MCF 10A (cell line): Measurements from ENCODE around the gene OR10P1. TPM values are rescaled to one million over a fixed set of nuclear protein-coding genes. Genes with fewer than 3 reads are reported as not detected.

Experiments used
- BruUV-seq: library from RNA; stranded (reverse); fragments of 400-500 nt; replicated peaks from 2 replicates; lab custom pipeline; 2021; lab: Mats Ljungman, UMichigan
- CTCF ChIA-PET: fragments of 300-600 bp; sonication (Branson Sonifier 250); formaldehyde crosslinking; extraction: SDS; loops from one replicate; lab custom pipeline; 2021; ENCODE audit warnings: antibody characterized with exemption, inconsistent platforms; lab: Yijun Ruan, JAX
- POLR2A ChIA-PET: fragments of 300-600, 350-650 bp; sonication (Branson Sonifier 250); formaldehyde crosslinking; extraction: SDS; loops from one replicate; lab custom pipeline; 2020; ENCODE audit warnings: antibody characterized with exemption, inconsistent platforms; lab: Yijun Ruan, JAX
- DNase-seq: peaks from one replicate; pipeline ENCODE4 v3.0.0-alpha.2; 2018; ENCODE audit not compliant: unreplicated experiment
- H3K27ac Mint-ChIP-seq: one replicate; pipeline ENCODE4 v1.8.0; 2022; ENCODE audit warnings: mild to moderate bottlenecking, low read depth, mixed read lengths; ENCODE audit not compliant: unreplicated experiment
- H3K27me3 Mint-ChIP-seq: one replicate; pipeline ENCODE4 v1.8.0; 2022; ENCODE audit warnings: mixed read lengths; ENCODE audit not compliant: insufficient read depth, unreplicated experiment
- H3K36me3 Mint-ChIP-seq: one replicate; pipeline ENCODE4 v1.8.0; 2022; ENCODE audit warnings: mild to moderate bottlenecking, moderate library complexity, mixed read lengths; ENCODE audit not compliant: insufficient read depth, unreplicated experiment
- H3K4me1 Mint-ChIP-seq: one replicate; pipeline ENCODE4 v1.8.0; 2022; ENCODE audit warnings: mixed read lengths; ENCODE audit not compliant: insufficient read depth, unreplicated experiment
- H3K4me3 Mint-ChIP-seq: one replicate; pipeline ENCODE4 v1.8.0; 2022; ENCODE audit warnings: mild to moderate bottlenecking, moderate library complexity, mixed read lengths; ENCODE audit not compliant: unreplicated experiment
- H3K9me3 Mint-ChIP-seq: one replicate; pipeline ENCODE4 v1.8.0; 2022; ENCODE audit warnings: mixed read lengths; ENCODE audit not compliant: unreplicated experiment
- CTCF ChIP-seq: fragments of 200-600 bp; IDR thresholded peaks from one replicate; pipeline ENCODE4 v1.8.0; 2022; ENCODE audit warnings: antibody characterized with exemption, mild to moderate bottlenecking; ENCODE audit not compliant: unreplicated experiment
- intact Hi-C: fragments of 100-400 bp; cut with micrococcal nuclease; formaldehyde crosslinking; loops from 2 replicates; pipeline ENCODE4 v1.14.1; 2022
- total RNA-seq: library from RNA; stranded (reverse); gene quantifications from 2 replicates; pipeline ENCODE4 v1.2.3, GENCODE V29; 2022

OR10P1 gene
- total RNA-seq, 1 experiment from 2014 or later: not detected

GRCh38 chr12:55682087-55682796 lies 45.5 kb downstream of the OR10P1 start:
- ChIA-PET POLR2A (interaction anchor here (0.7 kb wide), 1 partner anchor 34 kb away, joined by 3 read pairs; the partner anchor contains the start of gene BLOC1S1), CTCF (interaction anchor here (0.8 to 1.2 kb wide), 2 partner anchors 9 to 15 kb away, joined by 3 to 4 read pairs; no protein-coding TSS in a partner anchor)
- Mint-ChIP-seq H3K36me3 (no peaks in the 10 kb centered on the region), H3K4me3 (no peak overlapping the region), H3K27ac (no peak overlapping the region), H3K27me3 (peaks cover 25% of the 10 kb centered on the region), H3K4me1 (peaks cover 9% of the 10 kb centered on the region), H3K9me3 (no peaks in the 10 kb centered on the region)
- no peak for TF ChIP-seq CTCF
- no TSS peak for BruUV-seq
- intact Hi-C loops: no loop called here
- DNase-seq: no peak

DNA sequence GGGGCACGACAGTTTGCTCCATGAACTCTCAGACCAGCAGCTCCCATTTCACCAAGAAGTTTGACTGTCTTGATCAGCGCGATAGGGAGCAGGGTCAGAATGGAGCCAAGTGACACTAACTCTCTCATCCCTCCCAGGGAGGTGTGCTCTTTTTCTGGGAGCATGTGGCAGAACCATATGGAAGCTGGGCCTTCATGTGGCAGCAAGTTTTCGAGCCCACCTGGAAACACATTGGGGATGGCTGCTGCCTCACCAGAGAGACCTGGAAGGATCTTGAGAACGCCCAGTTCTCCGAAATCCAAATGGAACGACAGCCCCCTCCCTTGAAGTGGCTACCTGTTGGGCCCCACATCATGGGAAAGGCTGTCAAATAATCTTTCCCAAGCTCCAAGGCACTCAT lies 47.0 kb downstream of the OR10P1 start:
- H3K4me3 Mint-ChIP-seq: no peak overlapping the region
- DNase-seq: no peak
- H3K27me3 Mint-ChIP-seq: peaks cover 30% of the 10 kb centered on the region
- POLR2A ChIA-PET: no interaction called here
- H3K36me3 Mint-ChIP-seq: no peaks in the 10 kb centered on the region
- BruUV-seq: no TSS peak
- H3K9me3 Mint-ChIP-seq: no peaks in the 10 kb centered on the region
- intact Hi-C loops: no loop called here
- CTCF ChIA-PET: interaction anchor here (0.6 to 0.9 kb wide), 3 partner anchors 29 to 68 kb away, joined by 3 to 4 read pairs (median 4); no protein-coding TSS in a partner anchor
- no peak for TF ChIP-seq CTCF
- peaks cover 9% of the 10 kb centered on the region for H3K4me1 Mint-ChIP-seq
- no peak overlapping the region for H3K27ac Mint-ChIP-seq

GRCh38 chr12:55684761-55685370 lies 48.2 kb downstream of the OR10P1 start:
- BruUV-seq: no TSS peak
- Mint-ChIP-seq H3K27ac (no peak overlapping the region), H3K4me1 (peaks cover 9% of the 10 kb centered on the region), H3K36me3 (no peaks in the 10 kb centered on the region), H3K4me3 (no peak overlapping the region), H3K9me3 (no peaks in the 10 kb centered on the region), H3K27me3 (peaks cover 40% of the 10 kb centered on the region)
- CTCF ChIA-PET: no interaction called here
- POLR2A ChIA-PET: no interaction called here
- no peak for TF ChIP-seq CTCF
- intact Hi-C loops: no loop called here
- no peak for DNase-seq

DNA sequence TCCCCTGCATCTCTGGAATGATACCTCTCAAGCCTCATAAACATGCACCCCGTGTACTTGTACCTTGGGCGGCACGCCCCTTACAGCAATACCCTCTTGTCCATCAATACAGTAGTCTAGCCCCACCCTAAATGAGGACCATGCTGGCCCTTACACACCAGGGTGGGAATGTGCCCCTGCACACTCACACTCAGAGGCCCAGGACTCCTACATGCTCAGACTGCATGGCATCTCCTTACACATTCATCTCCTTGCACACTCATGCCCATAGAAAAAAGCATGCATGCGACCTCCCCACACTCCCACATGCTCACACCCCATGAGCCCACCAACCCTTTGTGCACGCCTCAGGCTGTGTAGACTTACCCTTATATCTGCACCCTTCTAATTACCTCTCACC lies 49.0 kb downstream of the OR10P1 start:
- intact Hi-C loops: no loop called here
- peaks cover 9% of the 10 kb centered on the region for H3K4me1 Mint-ChIP-seq

More for the DNA sequence above, 49.0 kb downstream of the OR10P1 start:
- no TSS peak for BruUV-seq
- no peak for TF ChIP-seq CTCF
- DNase-seq: no peak
- Mint-ChIP-seq H3K9me3 (no peaks in the 10 kb centered on the region), H3K27ac (no peak overlapping the region), H3K4me3 (no peak overlapping the region), H3K27me3 (peaks cover 40% of the 10 kb centered on the region), H3K36me3 (no peaks in the 10 kb centered on the region)
- ChIA-PET POLR2A (no interaction called here), CTCF (no interaction called here)
